GM19438 (cell line): ENCODE data around the gene ACTR5.

Source experiments
- ATAC-seq: cut with Tn5 transposase; IDR thresholded peaks from one replicate; pipeline ENCODE4 v1.9.1; 2021; ENCODE audit warnings: low read depth; ENCODE audit not compliant: unreplicated experiment

ACTR5 gene

DNA sequence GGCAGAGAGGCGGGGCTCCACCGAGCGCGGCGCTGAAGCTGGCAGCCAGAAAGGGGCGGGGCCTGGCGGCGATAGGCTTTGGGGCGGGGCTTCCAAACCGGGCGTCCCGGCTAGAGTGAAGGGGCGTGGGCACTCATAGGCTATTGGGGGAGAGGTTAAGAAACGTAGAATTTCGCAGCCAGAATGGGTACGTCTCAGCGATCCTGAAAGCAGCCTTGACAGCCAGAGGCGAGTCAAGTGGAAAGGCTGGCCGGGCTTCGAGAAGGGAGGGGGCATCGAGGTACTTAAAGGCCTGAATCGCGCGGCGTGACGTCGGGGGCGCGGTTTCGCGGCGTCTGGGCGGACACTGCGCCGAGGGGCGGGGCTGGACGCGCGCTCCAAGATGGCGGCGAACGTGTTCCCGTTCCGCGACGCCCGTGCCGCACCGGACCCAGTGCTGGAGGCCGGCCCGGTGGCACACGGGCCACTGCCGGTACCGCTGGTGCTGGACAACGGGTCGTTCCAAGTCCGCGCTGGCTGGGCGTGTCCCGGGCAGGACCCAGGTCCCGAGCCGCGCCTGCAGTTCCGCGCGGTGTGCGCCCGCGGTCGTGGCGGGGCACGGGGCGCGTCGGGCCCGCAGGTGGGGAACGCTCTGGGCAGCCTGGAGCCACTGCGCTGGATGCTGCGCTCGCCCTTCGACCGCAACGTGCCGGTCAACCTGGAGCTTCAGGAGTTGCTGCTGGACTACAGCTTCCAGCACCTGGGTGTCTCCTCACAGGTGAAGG is at the start of gene ACTR5:
TSS of gene ACTR5 (plus strand) at position 364 of the 764 bp plus-strand sequence. CDS start at position 383, 19 bp downstream.
- peak; percentile 86 for ATAC-seq

DNA sequence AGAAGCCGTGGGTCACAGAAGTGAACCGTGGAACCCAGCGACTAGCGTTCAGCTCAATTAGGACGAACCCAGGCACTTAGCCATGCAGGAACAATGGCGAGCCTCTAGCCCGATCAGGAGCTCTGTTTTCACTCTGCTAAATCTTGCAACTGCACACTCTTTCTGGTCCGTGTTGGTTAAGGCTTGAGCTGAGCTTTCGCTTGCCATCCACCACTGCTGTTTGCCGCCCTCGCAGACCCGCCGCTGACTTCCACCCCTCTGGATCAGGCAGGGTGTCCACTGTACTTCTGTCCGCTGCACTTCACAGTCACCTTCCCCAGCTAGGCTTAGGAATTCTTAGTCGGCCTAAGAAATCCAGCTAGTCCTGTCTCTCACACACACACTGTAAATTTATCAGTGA is 49.7 kb upstream of the ACTR5 start:
- no peak for ATAC-seq

DNA sequence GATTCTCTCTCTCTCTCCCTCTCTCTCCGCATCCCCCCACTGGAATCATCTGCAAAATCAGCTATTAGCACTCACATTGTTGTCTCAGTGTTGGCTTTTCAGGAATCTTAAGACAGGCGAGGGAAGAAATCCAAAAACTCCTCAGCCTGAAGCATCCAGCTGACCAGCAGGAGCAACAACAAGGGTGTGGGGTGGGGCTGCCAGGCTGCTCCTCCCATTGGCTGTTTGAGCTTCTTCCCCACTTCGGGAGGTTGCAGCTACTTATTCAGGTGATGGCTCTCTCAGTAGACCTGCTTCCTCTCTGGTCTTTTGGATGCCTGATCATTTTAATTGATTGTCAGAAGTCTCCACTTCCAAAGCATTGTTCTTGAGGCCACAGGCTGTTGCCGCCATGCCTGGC is 48.1 kb upstream of the ACTR5 start:
- no peak for ATAC-seq

DNA sequence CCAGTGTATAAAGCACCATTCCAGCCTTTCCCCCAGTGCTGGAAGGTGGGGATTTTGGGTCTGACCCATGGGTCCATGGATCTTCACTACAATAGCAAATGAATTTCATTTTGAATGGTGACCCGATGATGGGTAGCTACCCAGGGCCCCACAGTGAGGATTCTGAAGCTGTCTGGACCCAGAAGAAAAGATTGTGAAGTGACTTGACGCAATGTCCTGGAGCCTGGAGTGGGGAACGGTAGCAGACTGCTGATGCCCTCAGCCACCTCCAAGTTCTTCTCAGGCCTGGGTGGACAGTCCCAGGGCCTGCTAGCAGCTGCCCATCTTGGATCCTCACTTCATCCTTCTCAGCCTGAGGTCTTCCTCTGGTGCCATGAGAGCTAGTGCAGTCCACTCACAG is 47.3 kb upstream of the ACTR5 start:
- ATAC-seq: no peak

DNA sequence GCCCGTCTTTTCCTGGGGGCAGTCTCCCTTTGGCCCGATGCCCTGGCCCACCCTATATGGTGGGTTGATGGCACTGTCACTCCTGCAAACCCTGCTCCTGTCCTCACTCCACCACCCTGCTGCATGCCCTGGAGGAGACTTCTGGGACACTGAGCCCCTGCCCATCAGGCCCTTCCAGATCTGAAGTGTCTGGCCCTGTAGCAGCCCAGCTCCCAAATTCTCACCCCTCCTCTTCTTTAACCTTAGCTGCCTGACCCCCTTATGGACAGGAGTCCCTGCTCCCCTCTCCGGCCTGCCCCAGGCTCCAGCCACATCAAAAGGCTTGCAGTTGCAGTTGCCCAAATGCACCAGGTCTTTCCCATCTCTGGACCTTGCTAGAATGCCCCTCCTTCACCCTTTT is 44.7 kb upstream of the ACTR5 start:
- no peak for ATAC-seq

DNA sequence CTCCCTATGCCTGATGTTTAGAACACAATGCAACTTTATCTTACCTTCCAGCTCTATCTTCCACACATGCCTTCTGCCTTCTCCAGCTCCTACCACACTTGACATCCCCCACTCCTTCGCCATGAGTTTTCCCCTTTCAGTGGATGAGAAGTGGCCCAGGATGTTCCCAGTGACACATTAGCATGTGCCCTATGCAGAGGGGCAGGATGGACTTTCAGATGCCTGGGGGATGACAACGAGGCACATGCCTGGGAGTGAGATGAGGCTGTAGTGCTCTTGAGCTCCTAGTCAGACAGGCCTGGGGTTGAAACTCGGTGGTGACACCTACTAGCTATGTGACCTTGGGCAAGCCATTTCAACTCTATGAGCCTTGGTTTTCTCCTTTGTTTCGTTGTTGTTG is 44.1 kb upstream of the ACTR5 start:
- ATAC-seq: no peak

DNA sequence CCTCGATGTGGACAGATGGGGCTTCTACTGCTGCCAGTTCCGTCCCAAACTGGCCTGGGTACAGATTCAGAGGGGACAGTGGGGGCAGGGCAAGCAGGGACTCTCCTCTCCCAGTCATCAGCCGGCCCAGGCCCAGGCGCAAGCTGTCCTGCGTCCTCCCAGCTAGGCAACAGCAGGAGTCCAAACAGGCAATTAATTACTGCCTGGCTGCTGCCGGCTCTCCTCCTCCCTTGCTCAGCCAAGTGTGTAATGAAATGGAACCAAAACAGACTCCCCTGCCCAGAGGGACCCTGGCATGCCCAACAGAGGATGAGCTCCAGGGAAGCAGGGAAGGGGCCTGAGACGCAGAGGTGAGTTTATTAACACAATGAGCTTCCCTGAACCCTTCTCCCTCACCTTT is 41.8 kb upstream of the ACTR5 start:
- no peak for ATAC-seq

DNA sequence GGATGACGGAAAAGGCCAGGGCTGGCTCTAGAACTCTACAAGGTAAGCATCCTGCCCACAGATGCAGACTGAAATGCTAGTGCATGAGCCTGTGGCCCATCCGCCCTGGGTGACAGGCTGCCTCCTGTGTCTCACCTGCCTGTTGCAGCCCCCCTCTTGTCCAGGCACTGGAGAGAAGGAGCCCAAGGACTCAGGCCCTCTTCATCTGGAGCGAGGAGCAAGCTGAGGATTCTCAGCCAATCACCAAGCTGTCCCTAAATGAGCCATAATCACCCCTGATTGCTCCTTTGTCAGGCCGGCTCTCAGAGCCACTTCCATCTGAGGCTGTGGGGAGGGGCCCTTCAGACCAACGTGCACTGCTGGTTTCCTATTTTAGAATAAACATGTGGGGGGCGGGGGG is 34.0 kb upstream of the ACTR5 start:
- ATAC-seq: no peak

DNA sequence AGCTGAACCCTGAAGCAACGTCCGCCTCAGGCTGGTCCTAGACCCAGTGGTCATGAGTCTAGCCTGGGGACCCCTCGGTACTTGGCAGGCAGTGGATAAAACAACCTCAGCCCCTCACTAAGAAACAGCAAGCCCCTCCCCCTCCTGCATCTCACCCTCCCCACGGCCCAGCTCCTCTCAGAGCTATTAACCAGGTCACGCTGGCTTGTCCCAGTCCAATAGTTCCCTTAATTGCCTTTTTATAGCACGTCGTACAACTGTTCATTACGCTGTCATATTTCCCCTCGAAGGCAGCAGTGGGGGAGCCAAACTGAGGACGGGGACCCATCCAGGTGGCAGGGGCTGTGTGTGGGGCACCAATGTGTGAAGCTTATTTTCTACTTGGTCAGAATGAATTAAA is 32.6 kb upstream of the ACTR5 start:
- no peak for ATAC-seq

DNA sequence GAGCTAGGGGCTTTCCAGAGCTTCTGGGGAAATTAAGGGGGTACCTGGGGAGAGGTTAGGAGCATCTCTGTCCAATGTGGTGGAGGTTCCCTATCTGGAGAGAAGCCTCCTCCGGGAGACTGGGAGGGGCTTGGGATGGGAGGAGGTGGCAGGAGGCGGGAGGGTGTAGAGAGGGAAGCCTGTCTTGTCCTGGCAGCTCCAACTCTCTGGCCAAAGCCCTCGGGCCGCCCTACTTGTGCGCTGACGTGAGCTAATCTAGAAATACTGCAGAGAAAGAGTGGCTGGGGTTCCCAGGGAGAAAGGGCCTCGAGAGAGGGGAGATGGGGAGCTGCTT is 25.6 kb upstream of the ACTR5 start:
- ATAC-seq: no peak

DNA sequence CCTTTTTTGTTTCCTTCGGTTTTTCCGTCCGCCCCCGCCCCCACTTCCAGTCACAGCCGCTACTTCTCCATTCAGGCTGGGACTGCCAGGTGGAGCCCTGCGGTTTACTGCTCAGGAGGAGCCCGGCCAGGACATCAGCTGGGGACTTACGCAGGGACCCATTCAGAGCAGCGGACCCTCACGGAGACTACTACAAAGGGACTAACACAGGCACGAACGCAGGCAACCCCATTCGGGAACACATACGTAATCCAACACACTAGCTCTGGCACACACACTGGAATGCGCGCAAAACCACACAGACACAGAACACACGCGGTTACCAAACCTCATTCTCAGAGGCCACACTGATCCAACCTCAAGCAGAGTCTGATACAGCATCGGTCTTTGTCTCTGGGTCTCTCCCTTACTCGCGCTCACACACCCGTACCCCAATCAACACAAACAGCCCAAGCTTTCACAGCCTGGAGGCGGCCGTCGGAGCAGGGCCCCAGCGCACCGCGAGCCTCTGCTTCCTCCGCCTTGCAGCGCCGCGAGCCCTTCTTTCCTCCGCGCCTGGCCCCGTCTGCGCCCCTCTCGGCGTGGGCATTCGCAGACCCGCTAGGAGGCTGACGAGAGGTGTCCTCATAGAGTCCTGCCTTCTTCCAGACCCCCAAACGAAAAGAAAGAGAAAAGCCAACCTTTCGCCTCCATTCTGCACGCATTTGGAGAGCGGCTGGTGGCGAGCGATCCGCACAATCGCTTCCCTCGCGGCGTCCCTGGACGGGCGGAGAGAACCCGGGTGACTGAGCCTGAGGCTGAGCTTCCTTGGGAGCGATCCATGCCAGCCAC is 25.0 kb upstream of the ACTR5 start:
- ATAC-seq: no peak

DNA sequence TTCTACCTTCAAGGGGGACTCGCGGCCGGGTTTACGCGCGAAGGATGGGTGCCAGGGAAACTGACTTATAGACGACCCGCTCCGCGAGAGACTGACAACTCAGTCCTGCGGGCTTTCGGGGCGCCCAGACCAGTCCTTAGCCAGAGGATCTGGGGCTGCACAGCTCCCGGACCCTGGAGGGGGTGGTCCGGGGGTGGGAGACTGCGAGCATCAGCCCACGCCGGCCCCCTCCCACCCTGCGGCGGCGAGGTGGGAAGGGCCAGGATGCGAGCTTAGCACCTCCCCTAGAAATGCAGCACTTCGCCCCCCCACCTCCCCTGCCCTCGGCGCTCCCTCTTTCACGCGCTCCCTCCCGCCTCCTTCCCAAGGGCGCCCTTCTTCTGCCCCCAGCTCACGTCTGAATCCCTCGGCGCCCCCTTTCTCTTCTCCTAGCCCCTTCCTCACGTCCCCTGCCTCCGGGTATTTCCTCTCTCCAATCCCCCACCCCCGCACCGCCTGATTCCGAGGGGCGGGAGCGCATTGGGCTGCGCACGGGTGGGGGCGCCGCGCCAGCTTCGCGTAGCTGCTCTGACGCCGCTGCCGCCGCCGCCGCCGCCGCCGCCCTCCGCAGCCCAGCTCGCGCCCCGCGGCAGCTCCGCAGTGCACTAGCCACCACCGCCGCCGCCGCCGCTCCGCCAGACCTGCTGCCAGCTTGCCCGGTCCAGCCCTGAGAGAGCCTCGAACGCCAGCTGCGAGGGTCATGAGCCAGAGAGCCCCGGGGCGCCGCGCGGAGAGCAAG is 24.2 kb upstream of the ACTR5 start, which contains the start of gene SLC32A1:
TSS of gene SLC32A1 (plus strand) at position 639 of the 778 bp plus-strand sequence. CDS start 239 bp downstream, outside the sequence.
- no peak for ATAC-seq

DNA sequence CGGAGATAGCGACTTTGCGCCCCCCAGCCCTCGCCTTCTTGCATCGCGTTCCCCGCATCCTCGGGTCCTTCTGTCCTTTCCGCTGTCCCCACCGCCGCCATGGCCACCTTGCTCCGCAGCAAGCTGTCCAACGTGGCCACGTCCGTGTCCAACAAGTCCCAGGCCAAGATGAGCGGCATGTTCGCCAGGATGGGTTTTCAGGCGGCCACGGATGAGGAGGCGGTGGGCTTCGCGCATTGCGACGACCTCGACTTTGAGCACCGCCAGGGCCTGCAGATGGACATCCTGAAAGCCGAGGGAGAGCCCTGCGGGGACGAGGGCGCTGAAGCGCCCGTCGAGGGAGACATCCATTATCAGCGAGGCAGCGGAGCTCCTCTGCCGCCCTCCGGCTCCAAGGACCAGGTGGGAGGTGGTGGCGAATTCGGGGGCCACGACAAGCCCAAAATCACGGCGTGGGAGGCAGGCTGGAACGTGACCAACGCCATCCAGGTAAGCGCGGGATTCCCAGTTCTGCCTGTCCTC is 23.6 kb upstream of the ACTR5 start:
- ATAC-seq: no peak

DNA sequence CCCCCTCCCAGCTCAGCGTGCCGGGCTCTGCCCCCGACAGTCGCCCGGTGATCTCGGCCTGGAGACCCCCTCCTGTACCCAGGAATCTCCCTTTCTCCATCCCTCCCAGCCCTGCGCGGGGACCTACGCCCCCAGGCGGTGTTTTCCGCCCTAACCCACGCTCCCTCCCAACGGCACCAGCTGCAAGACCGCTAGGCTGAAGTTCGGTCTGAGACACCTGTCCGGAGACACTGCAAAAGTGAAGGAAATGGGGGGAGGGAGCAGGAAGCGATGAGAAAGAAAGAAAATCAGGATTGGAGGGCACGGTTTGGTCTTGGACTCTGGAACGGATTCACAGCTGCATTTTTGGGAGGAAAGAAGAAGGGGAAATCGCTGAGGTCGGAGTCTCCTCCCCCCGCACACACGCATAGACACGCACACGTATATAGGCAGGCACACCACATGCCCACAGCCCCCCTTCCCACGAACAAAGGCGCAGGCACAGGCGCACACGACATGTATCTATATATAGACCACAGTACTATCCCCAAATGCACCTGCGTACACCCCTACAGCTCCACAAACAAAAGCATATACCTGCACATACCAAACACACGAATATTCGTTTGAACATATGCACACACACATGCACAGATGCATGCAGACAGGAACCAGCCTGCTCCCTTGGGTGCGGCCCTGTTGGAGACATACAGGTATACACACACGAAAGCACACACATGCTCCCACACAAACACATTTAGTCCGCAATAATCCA is 22.9 kb upstream of the ACTR5 start:
- no peak for ATAC-seq

DNA sequence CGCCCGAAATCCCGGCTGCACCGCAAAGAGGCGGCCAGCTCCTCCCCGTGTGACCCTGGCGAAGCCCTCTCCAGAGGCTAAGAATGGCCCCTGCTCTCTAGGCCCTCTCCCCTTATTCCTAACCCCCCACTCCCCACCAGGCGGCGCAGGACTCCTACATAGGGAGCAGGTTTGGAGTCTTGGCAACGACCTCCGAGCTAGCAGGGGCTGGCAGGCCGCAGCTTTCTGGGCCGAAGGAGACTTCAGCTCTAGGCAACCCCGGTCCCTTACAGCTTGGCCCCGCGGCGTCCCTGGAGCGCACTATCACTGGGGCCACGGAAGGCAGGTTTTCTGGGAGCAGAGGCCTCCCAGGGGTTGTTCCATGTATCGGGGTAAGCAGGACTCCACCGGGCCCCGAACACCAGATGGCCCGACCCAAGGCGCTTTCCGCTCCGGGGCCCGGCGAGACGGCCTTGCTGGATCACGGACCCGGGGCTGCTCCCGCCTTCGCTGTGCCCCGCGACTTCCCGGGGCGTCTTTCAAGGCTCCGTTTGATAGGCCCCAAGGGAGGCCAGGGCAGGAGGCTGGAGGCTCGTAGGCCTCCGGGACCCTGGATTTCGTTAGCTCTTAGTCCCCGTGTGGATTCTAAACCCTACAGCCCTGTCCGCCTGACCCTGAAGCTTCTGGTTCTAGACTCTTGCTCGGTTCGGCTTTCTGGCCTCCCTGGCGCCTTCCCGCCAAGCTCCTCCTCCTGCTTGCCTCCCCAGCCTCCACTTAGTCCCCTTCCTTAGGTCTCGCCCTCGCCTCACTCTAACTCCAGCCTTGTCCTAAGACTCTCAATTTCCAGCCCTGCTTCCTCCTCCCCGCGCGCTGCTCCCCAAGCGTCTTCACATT is 22.1 kb upstream of the ACTR5 start:
- ATAC-seq: no peak

DNA sequence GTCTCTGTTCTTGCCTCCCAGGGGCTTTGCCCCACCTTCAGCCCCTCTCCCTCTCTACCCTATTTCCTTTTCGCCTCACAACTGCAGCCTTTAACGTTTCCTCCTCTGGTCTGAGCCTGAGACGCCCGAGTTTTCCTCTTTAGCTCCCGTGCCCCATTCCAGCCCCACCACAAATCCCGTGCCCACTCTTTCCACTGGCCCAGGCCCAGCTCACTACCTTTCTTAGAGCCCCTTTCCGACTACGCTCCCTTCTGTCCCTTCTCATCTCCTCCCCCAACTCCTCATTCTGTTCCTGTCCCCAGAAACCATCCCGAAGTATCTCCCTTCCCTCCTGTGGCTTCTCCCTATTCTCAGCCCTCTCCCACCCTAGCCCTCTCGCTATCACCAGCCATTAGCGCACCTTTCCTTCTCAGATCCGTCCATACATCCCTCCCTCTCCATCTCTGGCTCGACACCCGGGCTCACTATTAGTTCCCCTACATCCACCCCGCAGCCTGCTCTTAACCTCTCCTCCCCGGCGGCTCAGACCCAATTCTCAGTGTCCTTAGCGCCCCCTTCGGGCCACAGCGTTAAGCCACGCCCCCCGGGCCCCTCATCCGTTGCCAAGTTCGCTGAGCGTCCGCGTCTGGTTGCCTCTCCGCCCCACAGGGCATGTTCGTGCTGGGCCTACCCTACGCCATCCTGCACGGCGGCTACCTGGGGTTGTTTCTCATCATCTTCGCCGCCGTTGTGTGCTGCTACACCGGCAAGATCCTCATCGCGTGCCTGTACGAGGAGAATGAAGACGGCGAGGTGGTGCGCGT is 21.3 kb upstream of the ACTR5 start:
- no peak for ATAC-seq

DNA sequence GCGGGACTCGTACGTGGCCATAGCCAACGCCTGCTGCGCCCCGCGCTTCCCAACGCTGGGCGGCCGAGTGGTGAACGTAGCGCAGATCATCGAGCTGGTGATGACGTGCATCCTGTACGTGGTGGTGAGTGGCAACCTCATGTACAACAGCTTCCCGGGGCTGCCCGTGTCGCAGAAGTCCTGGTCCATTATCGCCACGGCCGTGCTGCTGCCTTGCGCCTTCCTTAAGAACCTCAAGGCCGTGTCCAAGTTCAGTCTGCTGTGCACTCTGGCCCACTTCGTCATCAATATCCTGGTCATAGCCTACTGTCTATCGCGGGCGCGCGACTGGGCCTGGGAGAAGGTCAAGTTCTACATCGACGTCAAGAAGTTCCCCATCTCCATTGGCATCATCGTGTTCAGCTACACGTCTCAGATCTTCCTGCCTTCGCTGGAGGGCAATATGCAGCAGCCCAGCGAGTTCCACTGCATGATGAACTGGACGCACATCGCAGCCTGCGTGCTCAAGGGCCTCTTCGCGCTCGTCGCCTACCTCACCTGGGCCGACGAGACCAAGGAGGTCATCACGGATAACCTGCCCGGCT is 20.6 kb upstream of the ACTR5 start:
- ATAC-seq: no peak

DNA sequence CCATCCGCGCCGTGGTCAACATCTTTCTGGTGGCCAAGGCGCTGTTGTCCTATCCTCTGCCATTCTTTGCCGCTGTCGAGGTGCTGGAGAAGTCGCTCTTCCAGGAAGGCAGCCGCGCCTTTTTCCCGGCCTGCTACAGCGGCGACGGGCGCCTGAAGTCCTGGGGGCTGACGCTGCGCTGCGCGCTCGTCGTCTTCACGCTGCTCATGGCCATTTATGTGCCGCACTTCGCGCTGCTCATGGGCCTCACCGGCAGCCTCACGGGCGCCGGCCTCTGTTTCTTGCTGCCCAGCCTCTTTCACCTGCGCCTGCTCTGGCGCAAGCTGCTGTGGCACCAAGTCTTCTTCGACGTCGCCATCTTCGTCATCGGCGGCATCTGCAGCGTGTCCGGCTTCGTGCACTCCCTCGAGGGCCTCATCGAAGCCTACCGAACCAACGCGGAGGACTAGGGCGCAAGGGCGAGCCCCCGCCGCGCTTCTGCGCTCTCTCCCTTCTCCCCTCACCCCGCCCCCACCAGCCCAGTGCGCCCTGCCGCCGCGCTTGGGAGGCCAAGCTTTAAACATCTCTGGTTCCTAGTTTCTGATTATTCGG is 20.0 kb upstream of the ACTR5 start:
- ATAC-seq: no peak
